ENCODE data around the gene ANKRD52. TPM values are rescaled to one million over a fixed set of nuclear protein-coding genes. Genes with fewer than 3 reads are reported as not detected.

ANKRD52 gene
- total and polyA plus RNA-seq, 2 experiments from 2014 or later, result 20.3 to 25.2 TPM

DNA sequence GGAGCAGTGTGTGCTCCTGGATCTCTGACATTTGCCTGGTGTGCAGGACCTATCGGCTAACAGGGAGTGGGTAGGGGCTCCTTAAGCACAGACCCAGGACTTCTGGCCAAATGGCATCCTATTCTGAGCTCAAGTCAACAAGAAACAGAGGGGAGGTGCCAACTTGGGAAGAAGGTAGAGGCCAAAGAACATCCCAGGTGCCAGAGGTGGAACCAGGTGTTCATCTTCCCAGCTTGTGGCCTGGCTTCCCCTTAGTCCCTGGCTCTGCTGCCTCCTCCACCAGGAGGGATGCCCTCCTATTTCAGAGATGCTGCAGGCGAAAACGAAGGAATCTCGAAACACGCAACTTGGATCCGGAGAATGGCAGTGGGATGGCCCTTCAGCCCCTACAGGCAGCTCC is 22.1 kb downstream of the ANKRD52 start:
- H3K4me3 ChIP-seq, result no peak overlapping the region
- H3K4me1 Mint-ChIP-seq, result peaks cover 10% of the 10 kb centered on the region; the same call in 2 of the 3 replicates
- peaks cover 5% of the 10 kb centered on the region; the same call in 1 of the 2 replicates for H3K27me3 ChIP-seq (ENCODE audit: insufficient read depth)
- no peaks in the 10 kb centered on the region for H3K4me1 ChIP-seq (ENCODE audit: insufficient read depth)
- peaks cover 6% of the 10 kb centered on the region for H3K36me3 Mint-ChIP-seq (ENCODE audit: low read depth)
- H3K27ac Mint-ChIP-seq, result no peak overlapping the region
- no peak overlapping the region for H3K4me2 ChIP-seq
- H3K9me2 ChIP-seq (ENCODE audit: insufficient read depth), result no peaks in the 10 kb centered on the region
- 0 out of 2 replicates have a peak, but pooled peaks cover 6% of the 10 kb centered on the region for H3K36me3 ChIP-seq (ENCODE audit: insufficient read depth)
- H2AFZ ChIP-seq, result no peak overlapping the region
- H3K4me3 Mint-ChIP-seq, result no peak overlapping the region
- H3K27me3 Mint-ChIP-seq (ENCODE audit: insufficient read depth, low read depth, poor library complexity), result peaks cover 17% of the 10 kb centered on the region
- H3K27ac ChIP-seq (ENCODE audit: low read depth), result no peak overlapping the region
- H3K79me2 ChIP-seq (replicated peaks; ENCODE audit: insufficient read depth), result no peaks in the 10 kb centered on the region
- H3F3A ChIP-seq (replicated peaks; ENCODE audit: low read depth), result peaks cover 4% of the 10 kb centered on the region; the same call in 1 of the 2 replicates
- H3K9me3 Mint-ChIP-seq, result no peaks in the 10 kb centered on the region
- ATAC-seq (no peak), DNase-seq (ENCODE audit: low spot score) (no peak)
- TF ChIP-seq STAT1 (IDR thresholded peaks at IDR 0.05; ENCODE audit: unreplicated experiment) (no peak), EZH2phosphoT487 (IDR thresholded peaks at IDR 0.05; ENCODE audit: unreplicated experiment) (no peak), EZH2 (IDR thresholded peaks at IDR 0.05; ENCODE audit: low read depth, unreplicated experiment) (no peak), CREB1 (CRISPR knock-in tag; IDR thresholded peaks at IDR 0.05; ENCODE audit: low read depth) (no peak), REST (IDR thresholded peaks at IDR 0.05; ENCODE audit: unreplicated experiment) (no peak), JUNB (IDR thresholded peaks at IDR 0.05; ENCODE audit: unreplicated experiment) (no peak), NANOG (IDR thresholded peaks at IDR 0.05; ENCODE audit: borderline replicate concordance) (no peak), POLR2AphosphoS5 (IDR thresholded peaks at IDR 0.05; ENCODE audit: low read depth) (no peak), ZNF331 (CRISPR knock-in tag; IDR thresholded peaks at IDR 0.05; ENCODE audit: low read depth) (no peak), ETS1 (IDR thresholded peaks at IDR 0.05) (no peak), ZNF114 (CRISPR knock-in tag; IDR thresholded peaks at IDR 0.05) (no peak)
- TF ChIP-seq, protein P1, sequence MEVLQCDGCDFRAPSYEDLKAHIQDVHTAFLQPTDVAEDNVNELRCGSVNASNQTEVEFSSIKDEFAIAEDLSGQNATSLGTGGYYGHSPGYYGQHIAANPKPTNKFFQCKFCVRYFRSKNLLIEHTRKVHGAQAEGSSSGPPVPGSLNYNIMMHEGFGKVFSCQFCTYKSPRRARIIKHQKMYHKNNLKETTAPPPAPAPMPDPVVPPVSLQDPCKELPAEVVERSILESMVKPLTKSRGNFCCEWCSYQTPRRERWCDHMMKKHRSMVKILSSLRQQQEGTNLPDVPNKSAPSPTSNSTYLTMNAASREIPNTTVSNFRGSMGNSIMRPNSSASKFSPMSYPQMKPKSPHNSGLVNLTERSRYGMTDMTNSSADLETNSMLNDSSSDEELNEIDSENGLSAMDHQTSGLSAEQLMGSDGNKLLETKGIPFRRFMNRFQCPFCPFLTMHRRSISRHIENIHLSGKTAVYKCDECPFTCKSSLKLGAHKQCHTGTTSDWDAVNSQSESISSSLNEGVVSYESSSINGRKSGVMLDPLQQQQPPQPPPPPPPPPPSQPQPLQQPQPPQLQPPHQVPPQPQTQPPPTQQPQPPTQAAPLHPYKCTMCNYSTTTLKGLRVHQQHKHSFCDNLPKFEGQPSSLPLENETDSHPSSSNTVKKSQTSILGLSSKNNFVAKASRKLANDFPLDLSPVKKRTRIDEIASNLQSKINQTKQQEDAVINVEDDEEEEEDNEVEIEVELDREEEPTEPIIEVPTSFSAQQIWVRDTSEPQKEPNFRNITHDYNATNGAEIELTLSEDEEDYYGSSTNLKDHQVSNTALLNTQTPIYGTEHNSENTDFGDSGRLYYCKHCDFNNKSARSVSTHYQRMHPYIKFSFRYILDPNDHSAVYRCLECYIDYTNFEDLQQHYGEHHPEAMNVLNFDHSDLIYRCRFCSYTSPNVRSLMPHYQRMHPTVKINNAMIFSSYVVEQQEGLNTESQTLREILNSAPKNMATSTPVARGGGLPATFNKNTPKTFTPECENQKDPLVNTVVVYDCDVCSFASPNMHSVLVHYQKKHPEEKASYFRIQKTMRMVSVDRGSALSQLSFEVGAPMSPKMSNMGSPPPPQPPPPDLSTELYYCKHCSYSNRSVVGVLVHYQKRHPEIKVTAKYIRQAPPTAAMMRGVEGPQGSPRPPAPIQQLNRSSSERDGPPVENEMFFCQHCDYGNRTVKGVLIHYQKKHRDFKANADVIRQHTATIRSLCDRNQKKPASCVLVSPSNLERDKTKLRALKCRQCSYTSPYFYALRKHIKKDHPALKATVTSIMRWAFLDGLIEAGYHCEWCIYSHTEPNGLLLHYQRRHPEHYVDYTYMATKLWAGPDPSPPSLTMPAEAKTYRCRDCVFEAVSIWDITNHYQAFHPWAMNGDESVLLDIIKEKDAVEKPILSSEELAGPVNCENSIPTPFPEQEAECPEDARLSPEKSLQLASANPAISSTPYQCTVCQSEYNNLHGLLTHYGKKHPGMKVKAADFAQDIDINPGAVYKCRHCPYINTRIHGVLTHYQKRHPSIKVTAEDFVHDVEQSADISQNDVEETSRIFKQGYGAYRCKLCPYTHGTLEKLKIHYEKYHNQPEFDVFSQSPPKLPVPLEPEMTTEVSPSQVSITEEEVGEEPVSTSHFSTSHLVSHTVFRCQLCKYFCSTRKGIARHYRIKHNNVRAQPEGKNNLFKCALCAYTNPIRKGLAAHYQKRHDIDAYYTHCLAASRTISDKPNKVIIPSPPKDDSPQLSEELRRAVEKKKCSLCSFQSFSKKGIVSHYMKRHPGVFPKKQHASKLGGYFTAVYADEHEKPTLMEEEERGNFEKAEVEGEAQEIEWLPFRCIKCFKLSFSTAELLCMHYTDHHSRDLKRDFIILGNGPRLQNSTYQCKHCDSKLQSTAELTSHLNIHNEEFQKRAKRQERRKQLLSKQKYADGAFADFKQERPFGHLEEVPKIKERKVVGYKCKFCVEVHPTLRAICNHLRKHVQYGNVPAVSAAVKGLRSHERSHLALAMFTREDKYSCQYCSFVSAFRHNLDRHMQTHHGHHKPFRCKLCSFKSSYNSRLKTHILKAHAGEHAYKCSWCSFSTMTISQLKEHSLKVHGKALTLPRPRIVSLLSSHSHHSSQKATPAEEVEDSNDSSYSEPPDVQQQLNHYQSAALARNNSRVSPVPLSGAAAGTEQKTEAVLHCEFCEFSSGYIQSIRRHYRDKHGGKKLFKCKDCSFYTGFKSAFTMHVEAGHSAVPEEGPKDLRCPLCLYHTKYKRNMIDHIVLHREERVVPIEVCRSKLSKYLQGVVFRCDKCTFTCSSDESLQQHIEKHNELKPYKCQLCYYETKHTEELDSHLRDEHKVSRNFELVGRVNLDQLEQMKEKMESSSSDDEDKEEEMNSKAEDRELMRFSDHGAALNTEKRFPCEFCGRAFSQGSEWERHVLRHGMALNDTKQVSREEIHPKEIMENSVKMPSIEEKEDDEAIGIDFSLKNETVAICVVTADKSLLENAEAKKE (CRISPR knock-in tag; IDR thresholded peaks at IDR 0.05), result no peak
- TF ChIP-seq, protein P2, sequence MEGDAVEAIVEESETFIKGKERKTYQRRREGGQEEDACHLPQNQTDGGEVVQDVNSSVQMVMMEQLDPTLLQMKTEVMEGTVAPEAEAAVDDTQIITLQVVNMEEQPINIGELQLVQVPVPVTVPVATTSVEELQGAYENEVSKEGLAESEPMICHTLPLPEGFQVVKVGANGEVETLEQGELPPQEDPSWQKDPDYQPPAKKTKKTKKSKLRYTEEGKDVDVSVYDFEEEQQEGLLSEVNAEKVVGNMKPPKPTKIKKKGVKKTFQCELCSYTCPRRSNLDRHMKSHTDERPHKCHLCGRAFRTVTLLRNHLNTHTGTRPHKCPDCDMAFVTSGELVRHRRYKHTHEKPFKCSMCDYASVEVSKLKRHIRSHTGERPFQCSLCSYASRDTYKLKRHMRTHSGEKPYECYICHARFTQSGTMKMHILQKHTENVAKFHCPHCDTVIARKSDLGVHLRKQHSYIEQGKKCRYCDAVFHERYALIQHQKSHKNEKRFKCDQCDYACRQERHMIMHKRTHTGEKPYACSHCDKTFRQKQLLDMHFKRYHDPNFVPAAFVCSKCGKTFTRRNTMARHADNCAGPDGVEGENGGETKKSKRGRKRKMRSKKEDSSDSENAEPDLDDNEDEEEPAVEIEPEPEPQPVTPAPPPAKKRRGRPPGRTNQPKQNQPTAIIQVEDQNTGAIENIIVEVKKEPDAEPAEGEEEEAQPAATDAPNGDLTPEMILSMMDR (conservative IDR thresholded peaks at IDR 0.05; ENCODE audit: low read depth in 2 of 2), result no peak
- H4K20me1 ChIP-seq (replicated peaks; ENCODE audit: insufficient read depth), result peaks cover 7% of the 10 kb centered on the region; the same call in 1 of the 2 replicates
